NCI-H128 (cell line): ENCODE measurements around the gene CNOT6.

ENCODE experiments used
- DNase-seq: peaks from one replicate; lab custom pipeline; 2025; ENCODE audit not compliant: unreplicated experiment; lab: John Stamatoyannopoulos, UW

Gene CNOT6

GRCh38 chr5:180558232-180558631, 64.1 kb downstream of the CNOT6 start:
- no peak for DNase-seq

GRCh38 chr5:180563994-180564393, 69.8 kb downstream of the CNOT6 start:
- no peak for DNase-seq

GRCh38 chr5:180568914-180569313, 74.7 kb downstream of the CNOT6 start:
- DNase-seq: no peak

GRCh38 chr5:180575571-180575970, 81.4 kb downstream of the CNOT6 start:
- no peak for DNase-seq

GRCh38 chr5:180580681-180581080, 86.5 kb downstream of the CNOT6 start:
- DNase-seq: no peak

- DNase-seq: no peak
These were observed 89.6 kb downstream of the CNOT6 start for GRCh38 chr5:180583738-180584137.

- DNase-seq: no peak
These were observed 92.0 kb downstream of the CNOT6 start for GRCh38 chr5:180586204-180586603.

- no peak for DNase-seq
These were observed 92.7 kb downstream of the CNOT6 start for GRCh38 chr5:180586870-180587269.

- no peak for DNase-seq
These were observed 95.8 kb downstream of the CNOT6 start for GRCh38 chr5:180589771-180590542.

GRCh38 chr5:180590543-180591310, 96.5 kb downstream of the CNOT6 start:
- DNase-seq: no peak

- DNase-seq: no peak
These were observed 97.2 kb downstream of the CNOT6 start, which contains the start of gene SCGB3A1 for GRCh38 chr5:180591311-180591887. SCGB3A1 (minus strand) TSS chr5:180591499; CDS start chr5:180591462, 37 bp downstream.

GRCh38 chr5:180592176-180592575, 98.0 kb downstream of the CNOT6 start:
- no peak for DNase-seq

GRCh38 chr5:180593446-180594206, 99.4 kb downstream of the CNOT6 start:
- DNase-seq: no peak

GRCh38 chr5:180594311-180595045, 100.3 kb downstream of the CNOT6 start:
- no peak for DNase-seq

GRCh38 chr5:180595046-180595379, 100.8 kb downstream of the CNOT6 start:
- no peak for DNase-seq

- DNase-seq: no peak
These were observed 101.4 kb downstream of the CNOT6 start for GRCh38 chr5:180595381-180596114.

- no peak for DNase-seq
These were observed 102.0 kb downstream of the CNOT6 start for GRCh38 chr5:180596115-180596667.

GRCh38 chr5:180596668-180597231, 102.6 kb downstream of the CNOT6 start:
- DNase-seq: no peak

GRCh38 chr5:180598316-180598701, 104.1 kb downstream of the CNOT6 start:
- no peak for DNase-seq
